Right forelimb (tissue), 1 donor: ENCODE measurements around the gene STAM.
"Not testable (repeated sequence)": the region's sequence is repeated elsewhere in the genome, so short reads cannot be mapped to it uniquely, and the experiment has no call there.

Source experiments
- DNase-seq: peaks from one replicate; pipeline ENCODE4 v3.0.0-alpha.2; 2018

Gene STAM

DNA sequence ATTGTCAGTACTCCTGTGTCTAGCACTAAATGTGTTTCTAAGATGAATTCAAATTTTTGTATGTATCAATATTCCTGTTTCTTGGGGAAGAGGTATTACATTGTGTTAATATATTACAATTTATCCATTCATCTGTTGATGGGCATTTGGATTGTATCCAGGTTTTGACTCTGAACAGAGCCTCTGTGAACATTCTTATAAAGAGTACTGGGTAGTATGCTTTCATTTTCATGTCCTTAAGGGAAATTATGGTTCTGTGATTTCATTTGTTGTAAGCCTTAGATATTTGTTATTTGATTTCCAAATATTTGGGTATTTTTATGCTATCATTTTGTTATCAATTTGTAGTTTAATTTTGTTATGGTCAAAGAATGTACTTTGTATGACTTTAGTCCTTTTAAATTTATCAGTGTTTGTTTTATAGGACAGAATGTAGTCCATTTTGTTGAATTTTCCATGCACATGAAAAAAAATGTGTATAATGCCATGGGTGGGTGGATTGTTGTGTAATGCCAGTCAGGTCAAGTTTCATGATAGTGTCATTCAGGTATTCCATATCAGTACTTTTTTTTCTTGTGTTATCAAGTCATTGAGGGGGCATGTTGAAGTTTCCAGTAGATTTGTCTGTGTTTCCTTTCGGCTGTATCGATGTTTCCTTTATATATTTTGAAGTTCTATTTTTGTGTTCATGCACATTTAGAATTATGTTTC, 38.4 kb downstream of the STAM start:
- DNase-seq: no peak

DNA sequence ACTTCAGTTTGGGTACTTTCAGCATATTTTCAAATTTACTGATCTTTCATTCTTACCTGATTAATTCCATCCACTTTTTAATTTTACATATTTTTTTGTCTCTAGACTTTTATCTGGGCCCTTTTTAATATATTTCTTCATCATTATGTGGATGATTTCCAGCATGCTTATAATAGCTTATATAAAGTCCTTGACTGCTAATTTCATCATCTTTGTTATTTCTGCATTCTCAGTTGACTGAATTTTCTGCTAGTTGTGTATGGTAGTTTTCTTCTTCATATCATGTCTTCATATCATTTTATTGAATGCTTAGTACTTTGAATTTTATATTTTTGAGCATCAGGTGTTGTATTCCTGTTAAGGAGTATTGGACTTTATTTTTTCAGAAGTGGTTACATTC, 39.6 kb downstream of the STAM start:
- DNase-seq: no peak

DNA sequence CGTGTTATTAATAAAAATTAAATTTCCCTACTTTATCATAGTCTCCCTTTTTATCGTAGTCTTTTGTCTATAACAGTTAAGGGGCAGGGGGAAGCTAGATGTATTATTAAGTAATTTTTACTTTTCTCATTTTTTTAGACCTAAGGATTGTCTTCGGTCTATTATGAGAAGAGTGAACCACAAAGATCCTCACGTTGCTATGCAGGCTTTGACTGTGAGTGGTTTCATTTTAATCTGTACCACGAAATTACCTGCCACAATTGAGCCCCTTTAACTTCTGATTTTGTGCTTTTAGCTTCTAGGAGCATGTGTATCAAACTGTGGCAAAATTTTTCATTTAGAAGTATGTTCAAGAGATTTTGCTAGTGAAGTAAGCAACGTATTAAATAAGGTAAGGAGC, 40.6 kb downstream of the STAM start:
- no peak for DNase-seq

DNA sequence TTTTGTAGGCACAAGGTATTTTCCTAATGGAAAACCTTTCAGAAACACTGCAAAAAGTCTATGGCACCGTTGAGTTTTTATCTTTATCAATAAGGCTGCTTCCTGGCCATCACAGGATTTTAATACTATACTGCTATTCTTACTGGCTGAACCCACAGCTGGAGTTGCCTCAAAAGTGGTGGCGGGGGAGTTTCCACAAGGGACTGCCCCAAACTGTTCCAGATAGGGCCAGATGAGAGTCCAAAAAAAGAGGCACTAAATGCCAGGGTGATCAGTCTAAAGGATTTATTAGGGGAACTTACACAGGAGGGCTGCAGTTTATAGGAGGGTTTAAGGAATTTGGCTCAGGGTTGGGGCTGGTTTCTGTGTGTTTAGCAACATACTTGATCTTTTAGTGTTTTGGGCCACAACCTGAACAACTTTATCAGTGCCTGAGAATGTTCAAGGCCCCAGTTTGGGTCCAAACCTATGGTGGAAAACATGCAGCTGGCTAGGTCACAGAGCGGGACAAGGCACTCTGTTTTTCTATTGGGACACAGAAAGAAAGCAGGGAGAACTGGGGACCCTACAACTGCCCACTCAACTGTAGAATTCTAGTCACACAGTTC, 41.4 kb downstream of the STAM start:
- DNase-seq: no peak

DNA sequence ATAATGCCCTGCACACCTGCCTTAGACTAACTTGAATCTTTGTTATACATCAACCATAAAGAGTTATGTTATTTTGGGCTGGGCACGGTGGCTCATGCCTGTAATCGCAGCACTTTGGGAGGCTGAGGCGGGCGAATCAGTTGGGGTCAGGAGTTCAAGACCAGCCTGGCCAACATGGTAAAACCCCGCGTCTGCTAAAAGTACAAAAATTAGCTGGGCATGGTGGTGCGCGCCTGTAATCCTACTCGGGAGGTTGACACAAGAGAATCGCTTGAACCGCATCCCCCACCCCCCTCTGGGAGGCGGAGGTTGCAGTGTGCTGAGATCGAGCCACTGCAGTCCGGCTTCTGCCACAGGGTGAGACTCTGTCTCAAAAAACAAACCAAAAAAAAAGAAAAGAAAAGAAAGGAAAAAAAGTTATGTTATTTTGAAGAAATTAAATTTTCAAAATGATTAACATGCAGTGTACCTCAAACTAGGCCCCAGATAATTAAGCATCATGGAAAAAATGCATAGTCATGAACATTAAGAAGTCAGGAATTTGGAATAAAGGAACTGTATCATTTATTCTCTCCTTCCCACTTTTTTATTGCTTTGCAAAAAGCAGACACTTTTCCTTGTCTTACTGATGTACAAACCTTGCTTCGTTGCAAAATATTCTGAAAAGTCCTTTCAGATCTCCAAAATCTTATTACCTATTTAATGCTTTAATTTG, 43.3 kb downstream of the STAM start:
- no peak for DNase-seq

DNA sequence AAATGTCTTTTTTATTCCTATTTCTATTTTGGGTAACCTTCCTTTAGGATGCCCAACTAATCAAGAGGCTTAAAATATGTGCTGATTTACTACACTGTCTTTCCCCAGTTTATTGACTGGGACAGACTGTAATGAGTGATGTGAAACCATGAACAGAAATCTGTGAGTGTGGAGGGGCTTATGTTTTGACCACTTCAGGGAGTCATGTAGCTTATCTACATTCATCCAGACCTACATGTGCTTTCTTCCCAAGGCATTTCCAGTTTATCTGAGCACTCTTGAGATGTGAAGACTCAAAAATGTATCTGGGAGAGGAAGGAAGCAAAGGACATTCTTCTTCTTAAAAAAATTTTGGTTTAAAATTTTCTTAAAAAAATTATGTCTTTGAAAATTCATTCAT, 45.2 kb downstream of the STAM start:
- DNase-seq: no peak

DNA sequence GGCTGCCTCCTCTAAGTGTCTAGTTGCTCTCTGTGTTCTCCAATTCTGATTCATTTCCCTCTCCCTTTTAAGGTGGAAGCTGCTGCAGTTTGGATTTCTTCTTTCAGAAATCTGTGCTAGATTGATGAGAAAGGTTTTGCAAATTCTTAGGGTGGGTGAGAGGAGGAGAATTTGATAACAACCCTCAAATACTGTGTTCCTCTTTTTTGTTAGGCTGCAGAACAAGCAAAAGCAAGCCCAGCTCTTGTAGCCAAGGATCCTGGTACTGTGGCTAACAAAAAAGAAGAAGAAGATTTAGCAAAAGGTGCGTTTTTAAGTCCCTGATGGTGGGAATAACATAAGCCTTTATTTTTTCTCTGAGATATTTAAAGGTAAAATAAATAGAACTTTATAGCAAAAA, 49.1 kb downstream of the STAM start:
- DNase-seq: no peak

DNA sequence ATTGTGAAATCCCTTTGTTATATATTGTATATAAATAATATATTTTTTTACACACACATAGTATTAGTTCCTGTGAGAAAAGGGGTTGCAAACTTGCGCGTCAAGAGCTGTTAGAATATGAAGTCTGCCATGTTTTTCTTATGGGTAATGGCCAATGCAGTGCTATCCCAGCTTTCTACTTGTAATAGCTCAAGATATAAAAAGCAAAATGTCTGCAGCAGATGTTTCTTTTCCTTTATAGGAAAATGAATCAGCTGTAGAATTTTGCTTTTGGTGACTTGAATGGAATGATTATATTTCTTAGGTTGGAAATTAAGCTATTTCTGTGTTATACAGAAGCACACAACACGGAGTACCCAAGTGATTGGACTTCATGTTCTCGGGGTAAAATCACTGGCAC, 54.7 kb downstream of the STAM start:
- no peak for DNase-seq

DNA sequence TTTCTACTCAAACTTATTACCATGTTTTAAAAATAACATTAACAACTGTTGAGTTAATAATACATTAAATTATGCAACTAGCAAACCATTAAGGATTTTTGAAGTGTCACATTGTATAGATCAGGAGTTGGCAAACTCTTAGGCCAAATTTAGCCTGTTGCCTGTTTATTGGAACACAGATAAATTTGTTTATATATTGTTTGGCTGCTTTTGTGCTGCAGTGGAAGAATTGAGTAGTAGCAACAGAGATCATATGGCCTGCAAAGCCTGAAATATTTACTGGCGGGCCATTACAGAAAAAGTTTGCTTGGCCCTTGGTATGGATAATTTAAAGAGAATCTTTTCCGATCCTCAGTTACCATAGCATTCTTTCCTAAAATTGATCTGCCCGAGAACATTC, 57.4 kb downstream of the STAM start:
- DNase-seq: no peak

DNA sequence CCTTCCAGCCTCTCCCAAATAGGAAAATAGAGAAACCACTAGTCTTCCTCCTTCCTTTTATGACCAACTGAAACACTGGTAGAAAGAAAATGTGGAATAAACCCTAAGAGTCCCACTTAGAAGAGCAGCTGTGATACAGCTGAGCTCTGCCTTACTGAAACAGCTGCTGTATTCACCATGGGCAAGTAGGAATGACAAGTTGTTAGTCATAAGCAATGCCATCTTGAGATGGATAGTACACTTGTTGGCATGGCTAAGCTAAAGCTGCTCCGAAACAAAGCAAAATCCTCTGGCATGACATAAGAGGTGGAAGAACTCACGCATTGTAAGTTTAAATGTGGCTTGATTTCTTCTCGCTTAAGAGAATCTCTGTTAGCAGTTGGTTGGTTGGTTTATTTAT, 59.8 kb downstream of the STAM start:
- DNase-seq: no peak

DNA sequence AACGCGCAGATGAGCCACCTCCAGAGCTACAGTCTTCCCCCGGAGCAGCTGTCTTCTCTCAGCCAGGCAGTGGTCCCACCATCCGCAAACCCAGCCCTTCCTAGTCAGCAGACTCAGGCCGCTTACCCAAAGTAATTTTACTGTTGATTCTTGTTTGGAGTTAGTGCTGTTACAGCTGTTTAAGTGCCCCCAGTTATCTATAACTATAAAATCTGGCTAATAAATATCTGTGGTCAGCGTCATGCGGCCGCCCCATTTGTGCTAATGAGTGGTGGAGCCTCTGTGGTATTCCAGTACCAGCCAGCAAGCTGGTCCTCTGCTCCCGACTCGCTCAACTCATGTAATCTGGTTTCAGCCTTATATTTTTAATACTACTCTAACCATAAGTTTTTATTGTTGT, 64.9 kb downstream of the STAM start:
- no peak for DNase-seq

DNA sequence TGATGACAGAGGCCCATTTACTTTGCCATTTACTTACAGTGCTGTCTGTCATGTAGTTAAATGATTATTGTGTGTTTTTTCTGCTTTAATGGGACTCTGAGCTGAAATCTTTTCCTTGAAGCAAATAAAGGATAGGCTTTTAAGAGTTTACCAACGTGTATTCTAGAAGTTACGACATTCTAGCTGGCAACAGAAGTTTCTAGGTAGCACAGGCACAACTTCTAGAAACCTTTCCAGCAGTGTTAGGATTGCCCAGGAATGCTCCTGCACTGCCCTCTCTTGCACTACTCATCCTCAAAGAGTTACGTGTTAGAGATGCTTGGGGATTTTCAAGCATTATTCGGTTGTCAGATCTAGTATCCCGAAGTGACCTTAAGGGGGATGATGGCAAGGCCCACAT, 65.5 kb downstream of the STAM start:
- DNase-seq: no peak

DNA sequence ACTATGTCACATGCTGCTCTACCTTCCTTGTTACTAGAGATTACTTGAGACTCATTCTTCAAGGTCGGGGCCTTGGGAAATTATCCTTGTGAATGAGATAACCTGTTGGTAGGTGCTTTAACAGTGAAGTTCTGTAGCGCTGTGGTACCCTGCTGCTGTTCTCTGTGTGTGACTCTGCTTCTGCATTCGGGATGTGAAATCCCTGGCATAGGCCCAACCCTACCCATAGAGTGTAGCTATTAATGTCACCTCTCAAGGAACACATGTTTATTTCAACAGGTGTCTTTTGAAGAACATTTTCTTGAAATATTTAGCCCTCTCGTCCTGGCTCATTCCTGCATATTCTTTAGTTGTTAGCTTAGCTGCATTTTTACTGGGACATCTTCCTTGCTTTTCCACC, 66.2 kb downstream of the STAM start:
- DNase-seq: no peak

DNA sequence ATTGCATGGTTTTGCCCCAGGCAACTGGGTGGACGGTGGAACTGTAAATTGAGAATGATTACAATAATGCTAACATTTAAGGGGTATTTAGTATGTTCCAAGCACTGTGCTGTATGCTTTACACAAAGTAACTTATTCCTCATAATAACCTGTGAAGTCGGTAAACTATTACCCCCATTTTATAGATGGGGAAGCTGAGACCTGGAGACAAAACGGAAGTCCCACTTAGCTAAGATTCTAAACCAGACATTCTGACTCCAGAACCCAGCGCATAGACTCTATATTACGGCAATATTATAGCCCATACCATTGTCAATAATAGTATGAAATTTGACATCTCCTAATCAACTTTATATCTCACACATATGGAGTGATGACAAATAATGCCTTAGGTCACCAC, 68.1 kb downstream of the STAM start:
- no peak for DNase-seq

DNA sequence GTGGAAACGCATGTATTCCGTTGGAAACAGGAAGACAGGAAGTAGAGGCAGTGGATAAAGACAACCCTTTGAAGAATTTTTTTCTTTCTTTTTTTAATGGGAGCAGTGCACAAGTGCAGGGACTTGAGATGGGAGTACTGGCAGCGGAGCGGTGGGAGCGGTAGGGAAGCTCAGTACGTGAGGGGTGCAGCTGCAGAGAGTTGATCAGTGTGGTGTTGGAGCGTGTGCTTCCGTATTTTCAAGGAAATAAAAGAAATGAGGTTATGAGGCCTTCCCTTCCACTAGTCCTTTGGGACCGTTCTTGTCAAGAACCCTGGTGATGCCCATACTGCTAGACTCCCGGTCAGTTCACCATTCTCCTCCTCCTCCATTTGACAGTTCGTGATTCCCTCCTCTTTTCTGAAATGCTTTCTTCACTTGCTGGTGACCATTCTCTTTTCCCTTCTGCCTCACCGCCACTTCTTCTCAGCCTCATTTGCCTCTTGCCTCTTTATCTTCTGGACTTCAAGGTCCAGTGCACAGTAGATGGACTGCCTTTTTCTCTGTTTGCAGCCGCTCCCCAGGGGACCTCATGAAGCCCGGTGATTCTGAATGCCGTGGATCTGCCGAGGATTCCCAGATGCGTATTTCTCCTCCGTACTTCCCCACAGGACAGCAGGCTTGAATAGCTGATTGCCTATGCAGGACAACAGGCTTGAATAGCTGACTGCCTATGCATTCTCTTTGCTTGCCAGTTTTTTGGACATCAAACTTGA, 68.9 kb downstream of the STAM start:
- no peak for DNase-seq

DNA sequence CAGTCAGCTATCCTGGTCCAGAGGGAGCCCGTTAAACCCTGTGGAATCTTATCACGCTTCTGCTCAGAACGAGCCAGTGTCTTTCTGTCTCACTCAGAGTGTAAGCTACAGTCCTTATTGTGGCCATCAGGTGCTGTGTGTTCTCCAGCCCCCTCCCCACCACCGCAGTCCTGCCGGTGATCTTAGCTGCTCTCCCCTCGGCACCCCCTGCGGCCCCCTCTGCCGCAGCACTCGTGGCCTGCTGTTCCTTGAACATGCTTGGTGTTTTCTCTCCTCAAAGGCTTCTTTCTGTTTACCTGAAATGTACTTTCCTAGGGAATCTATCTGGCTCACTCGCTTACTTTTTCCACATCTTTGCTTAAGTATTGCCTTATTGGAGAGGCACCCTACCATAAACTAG, 69.8 kb downstream of the STAM start:
- DNase-seq: no peak

DNA sequence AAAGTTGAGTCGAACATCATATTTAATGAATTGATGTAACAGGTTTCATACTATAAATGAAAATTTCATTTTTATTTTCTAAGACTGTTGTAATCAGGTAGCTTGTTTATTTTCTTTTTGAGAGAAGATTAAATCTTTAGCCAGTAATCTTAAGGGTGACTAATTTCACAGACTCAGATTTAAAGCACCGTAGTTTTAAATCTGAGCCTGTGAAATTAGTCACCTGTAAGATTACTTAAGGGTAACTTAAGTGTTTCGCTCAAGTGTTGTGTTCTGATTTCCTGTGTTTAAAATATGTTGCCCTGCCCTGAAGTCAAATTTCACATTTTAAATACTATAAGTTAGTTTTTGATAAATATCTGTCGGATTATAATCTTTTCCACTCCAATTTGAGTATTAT, 72.2 kb downstream of the STAM start:
- no peak for DNase-seq

DNA sequence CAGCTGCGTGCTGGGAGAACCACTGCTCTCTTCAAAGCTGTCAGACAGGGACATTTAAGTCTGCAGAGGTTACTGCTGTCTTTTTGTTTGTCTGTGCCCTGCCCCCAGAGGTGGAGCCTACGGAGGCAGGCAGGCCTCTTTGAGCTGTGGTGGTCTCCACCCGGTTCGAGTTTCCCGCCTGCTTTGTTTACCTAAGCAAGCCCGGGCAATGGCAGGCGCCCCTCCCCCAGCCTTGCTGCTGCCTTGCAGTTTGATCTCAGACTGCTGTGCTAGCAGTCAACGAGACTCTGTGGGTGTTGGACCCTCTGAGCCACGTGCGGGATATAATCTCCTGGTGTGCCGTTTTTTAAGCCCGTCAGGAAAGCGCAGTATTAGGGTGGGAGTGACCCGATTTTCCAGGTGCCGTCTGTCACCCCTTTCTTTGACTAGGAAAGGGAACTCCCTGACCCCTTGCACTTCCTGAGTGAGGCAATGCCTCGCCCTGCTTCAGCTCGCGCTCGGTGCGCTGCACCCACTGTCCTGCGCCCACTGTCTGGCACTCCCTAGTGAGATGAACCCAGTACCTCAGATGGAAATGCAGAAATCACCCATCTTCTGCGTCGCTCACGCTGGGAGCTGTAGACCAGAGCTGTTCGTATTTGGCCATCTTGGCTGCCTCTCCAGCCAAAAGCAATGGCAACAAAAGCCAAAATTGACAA, 78.5 kb downstream of the STAM start:
- DNase-seq: not testable (repeated sequence)

DNA sequence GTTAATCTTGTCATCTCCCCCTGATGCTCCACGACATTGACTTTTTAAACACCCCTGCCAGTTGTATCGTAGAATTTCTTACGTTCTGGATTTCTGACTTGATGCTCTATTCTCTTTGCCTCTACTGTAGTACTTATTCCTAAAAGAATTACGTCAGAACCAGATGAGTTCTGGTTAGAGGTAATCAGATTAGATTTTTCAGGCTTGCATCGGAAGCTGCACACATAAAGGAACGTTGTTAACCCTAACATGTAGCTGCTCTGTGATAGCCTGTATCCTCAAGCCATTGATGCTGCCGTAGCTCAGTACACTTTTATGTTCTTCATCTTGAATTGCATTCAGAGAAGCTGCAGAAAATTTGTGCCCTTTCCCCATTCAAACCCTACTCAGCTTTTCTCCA, 81.8 kb downstream of the STAM start:
- no peak for DNase-seq

DNA sequence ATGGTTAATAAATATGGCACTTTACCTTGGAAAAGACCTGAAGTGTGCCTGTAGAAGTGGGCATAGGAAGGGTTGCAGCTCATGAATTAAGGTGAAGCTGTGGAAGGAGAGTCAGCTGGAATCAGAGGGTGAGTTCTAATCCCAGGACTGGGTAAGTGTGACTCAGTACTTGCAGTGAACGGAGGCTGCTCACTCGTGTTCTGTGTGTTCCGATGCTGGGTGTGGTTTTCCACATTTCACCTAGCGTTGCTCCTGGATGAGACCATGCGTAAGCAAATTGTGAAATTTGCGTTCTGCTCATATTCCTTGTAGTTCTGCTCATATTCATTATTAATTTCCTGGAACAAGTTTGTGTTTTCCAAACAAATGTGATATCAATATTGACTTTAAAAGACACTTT, 85.7 kb downstream of the STAM start:
- DNase-seq: no peak

DNA sequence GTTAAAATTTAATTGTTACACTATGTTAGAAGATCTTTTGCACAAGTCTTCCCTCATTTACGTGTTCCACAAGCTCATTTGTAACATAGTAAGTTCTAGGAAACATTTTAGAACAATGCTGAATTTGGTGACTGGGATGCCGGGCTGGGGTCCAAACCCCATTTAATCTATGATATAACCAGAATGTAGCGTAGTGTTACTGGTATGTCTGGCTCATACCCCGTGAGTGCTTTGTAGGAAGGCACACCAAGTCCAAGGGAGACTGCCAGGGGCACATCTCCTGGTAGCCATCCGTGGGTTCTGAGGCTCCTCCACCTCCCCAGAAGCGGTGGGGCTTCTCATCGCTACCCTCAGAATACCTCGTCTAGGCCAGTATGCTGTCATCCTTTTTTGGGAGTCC, 86.7 kb downstream of the STAM start:
- DNase-seq: no peak

DNA sequence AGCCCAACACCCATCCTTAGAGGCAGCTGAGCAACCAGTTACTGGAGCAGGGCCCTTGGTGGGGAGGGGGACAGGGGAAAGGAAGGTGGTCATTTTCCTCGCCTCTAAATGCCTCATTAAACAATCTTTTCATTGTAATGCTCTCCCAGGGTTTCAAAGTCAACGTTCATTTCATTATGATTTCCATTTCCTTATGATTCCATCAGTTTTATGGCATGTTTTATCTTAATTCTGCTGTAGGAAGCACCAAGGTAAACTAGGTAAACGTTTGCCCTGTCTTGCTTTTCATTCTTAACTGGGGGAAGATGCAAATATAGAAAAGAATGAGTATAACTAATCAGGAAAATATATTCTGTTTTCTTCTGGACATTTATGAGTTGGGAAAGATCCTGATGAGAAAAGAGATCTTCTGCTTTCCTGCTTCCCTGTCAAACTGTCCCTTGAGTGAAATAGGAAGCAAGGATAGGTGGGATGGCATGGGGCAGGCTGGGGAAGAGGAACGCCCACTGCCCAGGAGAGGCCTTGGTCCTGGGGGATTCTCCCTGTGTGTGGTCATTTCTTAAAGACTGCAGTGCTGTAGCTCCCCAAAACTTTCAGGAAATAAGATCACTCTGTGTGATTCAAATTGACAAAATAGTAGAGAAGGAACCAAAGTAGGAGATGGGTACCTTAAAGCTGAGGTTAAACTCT, 87.5 kb downstream of the STAM start:
- no peak for DNase-seq

DNA sequence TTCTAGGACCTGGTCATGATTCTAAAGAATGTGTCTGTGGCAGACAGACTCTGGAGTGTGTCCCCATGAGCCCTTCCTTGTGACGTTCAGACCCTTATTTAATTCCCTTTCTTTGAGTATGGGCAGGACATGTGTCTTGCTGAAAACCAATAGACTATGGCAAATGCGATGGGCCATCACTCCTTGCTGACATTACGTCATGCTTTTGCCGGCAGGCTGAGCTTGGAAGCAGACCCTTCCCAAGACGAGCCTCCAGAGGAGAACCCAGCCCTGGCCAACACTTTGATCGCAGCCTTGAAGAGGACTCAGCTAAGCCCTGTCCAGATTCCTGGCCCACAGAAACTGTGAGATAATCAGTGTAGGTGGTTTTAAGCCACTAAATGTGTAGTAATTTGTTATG, 89.7 kb downstream of the STAM start:
- DNase-seq: no peak
